Loucy (cell line): ENCODE data around the gene OTOA.

ENCODE experiments used
- CTCF ChIP-seq: fragments of 200-600 bp; sonication (generic); conservative IDR thresholded peaks from 2 replicates; pipeline ENCODE4 v1.5.1; 2014; ENCODE audit warnings: mild to moderate bottlenecking, antibody characterized with exemption, low read length
- EZH2phosphoT487 ChIP-seq: fragments of 200-600 bp; IDR thresholded peaks from 2 replicates; pipeline ENCODE4 v1.6.1; 2018; ENCODE audit warnings: antibody characterized with exemption, mild to moderate bottlenecking, moderate library complexity, borderline replicate concordance

GRCh38 chr16:21683184-21683583, 19.4 kb downstream of the OTOA start:
- TF ChIP-seq CTCF (no peak), EZH2phosphoT487 (no peak)
